Heart right ventricle (tissue), 16 donors: ENCODE results near the gene PALS1. TPM values are rescaled to one million over a fixed set of nuclear protein-coding genes. Genes with fewer than 3 reads are reported as not detected.
A peak's percentile ranks its signal among the peaks of the same experiment; 100 is the strongest.

Experiments used
- ATAC-seq, 8 donors: fragments of 200-7000 bp; cut with Tn5 transposase; one replicate each; pipeline ENCODE4 v1.9.1; 2020; ENCODE audit warnings: mild to moderate bottlenecking in 8 of 8, moderate library complexity in 8 of 8, moderate number of reproducible peaks in 1 of 8
- DNase-seq, 2 donors: peaks; one replicate each; pipeline ENCODE4 v3.0.0-alpha.2; 2020
- H3K27ac ChIP-seq, 10 donors: fragments of 200-600 bp; sonication (generic) in 2 of 10; one replicate each; pipeline versions ENCODE4 v1.5.0 to v1.8.0; 2020 to 2022; ENCODE audit warnings: mild to moderate bottlenecking in 3 of 10
- H3K27me3 ChIP-seq, 7 donors: fragments of 200-600 bp; one replicate each; pipeline ENCODE4 v1.8.0; 2021 to 2022; ENCODE audit warnings: mild to moderate bottlenecking in 2 of 7
- H3K36me3 ChIP-seq, 9 donors: fragments of 200-600 bp; sonication (generic) in 1 of 9; one replicate each; pipeline versions ENCODE4 v1.5.0 to v1.8.0; 2020 to 2022; ENCODE audit warnings: mild to moderate bottlenecking in 2 of 9
- H3K4me1 ChIP-seq, 9 donors: fragments of 200-600 bp; sonication (generic) in 1 of 9; one replicate each; pipeline versions ENCODE4 v1.5.0 to v1.8.0; 2020 to 2022; ENCODE audit warnings: mild to moderate bottlenecking in 4 of 9
- H3K4me3 ChIP-seq, 10 donors: fragments of 200-600 bp; sonication (generic) in 2 of 10; one replicate each; pipeline versions ENCODE4 v1.5.0 to v1.8.0; 2020 to 2022; ENCODE audit warnings: mild to moderate bottlenecking in 7 of 10, moderate library complexity in 2 of 10
- H3K9me3 ChIP-seq, 11 donors: fragments of 200-600 bp in 10 of 11; sonication (generic) in 2 of 11; one replicate each; pipeline versions ENCODE4 v1.5.0 to v1.8.0; 2013 to 2022; ENCODE audit warnings: mild to moderate bottlenecking in 2 of 11, control low read depth in 1 of 11, moderate library complexity in 1 of 11
- CTCF ChIP-seq, 9 donors: fragments of 200-600 bp; sonication (generic) in 2 of 9; IDR thresholded peaks; one replicate each; pipeline versions ENCODE4 v1.5.0 to v1.8.0; 2021 to 2022; ENCODE audit warnings: antibody characterized with exemption in 9 of 9, mild to moderate bottlenecking in 5 of 9, moderate library complexity in 1 of 9
- WGBS, 2 donors: extraction: QIAGEN DNeasy Blood & Tissue Kit; methylation state at CpG; one replicate each; pipeline ENCODE4 v1.1.7; 2013; ENCODE audit warnings: inconsistent platforms in 1 of 2; 5-methylcytosine and 5-hydroxymethylcytosine counted together
- intact Hi-C, 10 donors: fragments of 100-400 bp; cut with DNase I; formaldehyde crosslinking; loops; one replicate each; pipeline versions ENCODE4 v1.11.1 to v1.14.2; 2022
- polyA plus RNA-seq, 2 donors: library from polyadenylated mRNA; stranded (reverse); fragments of 200-250 nt; gene quantifications; one replicate each; pipeline ENCODE4 v1.2.3, GENCODE V29; 2013
- total RNA-seq, 10 donors: library from RNA; stranded (reverse); fragmentation: NEBNext Ultra II Directional in 3 of 10; extraction: Animal tissue kit (Norgen Biotek cat#: 25700) in 3 of 10; gene quantifications; one replicate each; pipeline versions ENCODE4 v1.2.1 to v1.2.4, GENCODE V29; 2021 to 2023
- donor health status: Arrhythmogenic right ventricular cardiomyopathy.
- donor health status: ischemic (EF 13 %, LVEDD 7.1; RV severe dilation, severe dysfunction).
- donor health status: healthy with polysubstance abuse.
- donor health status: DM: no; HTN: yes; CAD: no.
- donor health status: DM: no; HTN: no; CAD: no.
- donor health status: ischemic (EF 25% LVEDD 6.9; RV normal size, moderate dysfunction).
- donor health status: ischemic (EF 25% LVEDD 5.7; RV mildly dilated, moderate dysfunction).
- donor health status: healthy.
- donor health status: DM: yes; HTN: yes; CAD: no.
- donor health status: Ischemic cardiomyopathy.
- donor health status: ischemic (EF 35%, LVEDD 5.7; RV mildly dilated, moderate dysfunction).
- donor health status: nonischemic (EF 11% LVEDD 7.7; RV severe dilation, severe dysfunction).
- donor health status: DM: yes; HTN: yes; CAD: no.
- donor health status: PGD.
- donor health status: ischemic (EF 29% LVEDD 5.4; RV normal size, mild dysfunction).
- donor health status: nonischemic (EF 23%, LVEDD 6.1; RV moderate dilation, normal function).

PALS1 gene
- total and polyA plus RNA-seq, 12 donors: 4.0 to 19.9 (median 13.7) TPM

- Histone ChIP-seq H3K36me3 (no peaks in the 10 kb centered on the region), H3K4me1 (peaks cover 0 to 62% (median 38%) of the 10 kb centered on the region in 9 donors), H3K27ac (no peak overlapping the region), H3K9me3 (no peaks in the 10 kb centered on the region), H3K4me3 (no peak overlapping the region), H3K27me3 (no peaks in the 10 kb centered on the region)
- intact Hi-C loops: no loop called here
- DNase-seq: no peak
- no peak for ATAC-seq
- no peak for TF ChIP-seq CTCF (IDR thresholded peaks at IDR 0.05)
- 84 to 86% methylated on average over 2 of the region's 2 CpGs for WGBS, 2 donors
These were observed 23.9 kb downstream of the PALS1 start for GRCh38 chr14:67265131-67265530.

- no peak overlapping the region for H3K27ac ChIP-seq
- intact Hi-C loops: no loop called here
- DNase-seq (no peak), ATAC-seq (no peak)
- WGBS, 2 donors: 54 to 64% methylated on average over 4 of the region's 4 CpGs
- H3K36me3 ChIP-seq: peaks cover 0 to 4% (median 0%) of the 10 kb centered on the region in 9 donors
- peaks cover 0 to 54% (median 48%) of the 10 kb centered on the region in 9 donors for H3K4me1 ChIP-seq
- no peaks in the 10 kb centered on the region for H3K27me3 ChIP-seq
- no peak for TF ChIP-seq CTCF (IDR thresholded peaks at IDR 0.05)
- no peaks in the 10 kb centered on the region for H3K9me3 ChIP-seq
- peak overlapping the region in 6 of 10 donors; percentile 2 to 30 (median 23) for H3K4me3 ChIP-seq
These were observed 26.5 kb downstream of the PALS1 start for GRCh38 chr14:67267576-67268328.

GRCh38 chr14:67268426-67269150 lies 27.4 kb downstream of the PALS1 start:
- Histone ChIP-seq H3K27ac (peak overlapping the region in 2 of 10 donors; percentile 5 to 13), H3K9me3 (no peaks in the 10 kb centered on the region), H3K27me3 (no peaks in the 10 kb centered on the region), H3K4me3 (peak overlapping the region in 7 of 10 donors; percentile 2 to 30 (median 20)), H3K36me3 (peaks cover 0 to 4% (median 0%) of the 10 kb centered on the region in 9 donors), H3K4me1 (peaks cover 0 to 46% (median 42%) of the 10 kb centered on the region in 9 donors)
- ATAC-seq (peak in 7 of 8 donors; percentile 13 to 60 (median 44)), DNase-seq (no peak)
- WGBS, 2 donors: 29 to 37% methylated on average over 11 of the region's 11 CpGs
- no peak for TF ChIP-seq CTCF (IDR thresholded peaks at IDR 0.05)
- intact Hi-C loops: no loop called here

GRCh38 chr14:67269298-67270060 lies 28.2 kb downstream of the PALS1 start:
- peaks cover 0 to 4% (median 0%) of the 10 kb centered on the region in 9 donors for H3K36me3 ChIP-seq
- WGBS, 2 donors: 58 to 60% methylated on average over 4 of the region's 4 CpGs
- H3K9me3 ChIP-seq: no peaks in the 10 kb centered on the region
- peak overlapping the region in 5 of 10 donors; percentile 11 to 28 (median 15) for H3K4me3 ChIP-seq
- ATAC-seq (peak in 7 of 8 donors; percentile 54 to 76 (median 68)), DNase-seq (no peak)
- H3K4me1 ChIP-seq: peaks cover 0 to 42% (median 36%) of the 10 kb centered on the region in 9 donors
- intact Hi-C loops: no loop called here
- no peak for TF ChIP-seq CTCF (IDR thresholded peaks at IDR 0.05)
- H3K27ac ChIP-seq: peak overlapping the region in 7 of 10 donors; percentile 12 to 61 (median 48)
- no peaks in the 10 kb centered on the region for H3K27me3 ChIP-seq
